Renal cortical epithelial cell (primary cell): ENCODE results near the gene RGS12. TPM values are rescaled to one million over a fixed set of nuclear protein-coding genes. Genes with fewer than 3 reads are reported as not detected.

Source experiments
- DNase-seq: peaks from one replicate; pipeline ENCODE4 v3.0.0-alpha.2; 2011; ENCODE audit warnings: low read depth
- total RNA-seq: library from RNA; depleted of rRNA; stranded (reverse); fragments of >200 nt; gene quantifications from 2 replicates; pipeline ENCODE4 v1.2.3, GENCODE V29; 2014

RGS12 gene
- total RNA-seq, 1 donor from 2014 or later = 27.4 TPM

GRCh38 chr4:3329887-3330286, 37.1 kb downstream of the RGS12 start:
- DNase-seq = no peak

DNA sequence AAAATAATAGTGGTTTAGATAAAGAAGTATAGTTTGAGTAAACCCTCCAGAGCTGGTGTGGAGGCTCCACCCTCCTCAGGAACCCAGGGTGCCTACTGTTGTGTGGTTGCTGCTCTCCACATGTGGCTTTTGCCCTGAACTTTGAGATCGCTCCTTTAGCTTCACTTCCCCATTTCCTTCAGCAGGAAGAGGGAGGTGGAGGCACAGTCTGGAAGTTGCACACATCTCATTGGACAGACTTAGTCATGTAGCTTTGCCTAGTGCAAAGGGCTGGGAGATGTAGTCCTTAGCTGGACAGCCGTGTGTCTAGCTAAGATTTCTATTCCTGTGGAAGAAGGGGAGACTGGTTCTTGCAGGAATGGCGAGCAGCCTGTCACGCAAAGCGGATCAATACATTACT, 37.9 kb downstream of the RGS12 start:
- no peak for DNase-seq

DNA sequence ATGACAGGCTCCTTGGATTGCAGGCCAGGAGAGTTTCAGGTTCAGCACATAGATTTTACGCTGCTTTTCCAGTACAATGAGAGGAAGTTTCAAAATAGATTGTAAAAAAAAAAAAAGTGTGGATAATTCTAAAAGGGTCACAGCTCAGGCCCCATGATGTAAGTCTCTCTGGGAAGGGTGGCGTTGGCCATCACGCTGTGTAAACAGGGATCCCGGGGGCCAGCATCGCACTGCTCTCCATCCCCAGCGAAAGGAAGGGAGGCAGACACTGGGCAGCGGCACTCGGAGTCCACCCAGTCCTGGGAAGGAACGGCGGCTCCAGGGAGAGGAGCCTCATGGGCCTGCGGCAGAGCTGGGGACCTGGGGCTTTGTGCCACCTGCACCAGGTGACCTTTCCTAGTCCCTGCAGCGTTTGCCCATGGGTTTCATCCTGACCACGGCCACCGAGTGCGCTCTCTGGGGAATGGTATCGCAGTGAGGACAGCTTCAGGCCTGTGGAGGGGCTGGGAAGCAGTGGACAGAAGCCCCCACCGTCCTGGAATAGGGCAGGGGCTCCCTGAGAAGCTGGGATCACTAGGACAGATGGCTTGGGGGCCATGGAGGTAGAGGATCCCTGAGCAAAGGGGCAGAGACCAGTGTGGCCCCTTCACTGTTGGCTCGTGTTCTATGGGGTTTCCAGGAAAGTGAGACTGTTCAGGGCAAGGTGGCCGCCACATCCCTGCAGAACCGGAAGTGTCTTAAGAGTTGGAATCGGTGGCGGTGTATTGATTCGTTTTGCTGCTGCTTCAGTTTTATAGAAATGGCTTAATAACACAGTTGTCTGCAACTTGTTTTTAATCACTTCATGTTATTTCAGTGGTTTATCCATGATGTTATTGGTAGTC, 38.9 kb downstream of the RGS12 start:
- DNase-seq = no peak

- DNase-seq = no peak
Measured at GRCh38 chr4:3332498-3332897, 39.7 kb downstream of the RGS12 start.

DNA sequence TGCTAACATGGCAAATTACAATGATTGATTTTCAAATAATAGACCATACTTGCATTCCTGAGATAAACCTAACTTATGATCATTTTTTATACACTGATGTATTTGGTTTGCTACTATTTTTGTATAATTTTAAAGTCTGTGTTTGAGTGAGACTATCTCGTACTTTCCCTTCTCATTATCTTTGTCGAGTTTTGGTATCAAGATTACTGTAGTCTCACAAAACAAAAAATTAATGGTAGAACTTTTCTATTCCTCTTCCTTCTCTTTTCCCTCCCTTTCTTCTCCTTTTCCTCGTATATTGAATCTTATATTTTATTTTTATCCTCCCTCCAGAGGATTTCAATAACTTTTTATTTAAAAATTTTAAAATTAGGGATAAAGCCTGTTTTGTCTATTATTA, 41.5 kb downstream of the RGS12 start:
- no peak for DNase-seq

DNA sequence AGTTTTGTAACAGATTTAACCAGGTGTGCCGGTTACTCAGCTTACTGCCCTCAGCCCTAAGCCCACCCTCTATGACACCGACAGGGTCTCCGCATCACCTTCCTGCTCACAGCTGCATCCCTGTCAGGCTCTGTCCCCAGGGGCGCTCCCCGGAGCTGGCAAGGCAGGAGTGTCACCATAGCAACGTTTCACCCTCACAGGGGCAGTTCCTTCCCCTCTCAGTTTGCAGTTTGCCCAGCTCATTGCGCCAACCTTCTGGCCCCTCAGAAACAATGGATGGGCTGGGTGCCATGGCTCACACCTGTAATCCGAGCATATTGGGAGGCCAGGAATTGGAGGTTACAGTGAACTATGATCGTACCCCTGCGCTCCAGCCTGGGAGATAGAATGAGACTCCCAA, 42.6 kb downstream of the RGS12 start:
- DNase-seq = no peak

DNA sequence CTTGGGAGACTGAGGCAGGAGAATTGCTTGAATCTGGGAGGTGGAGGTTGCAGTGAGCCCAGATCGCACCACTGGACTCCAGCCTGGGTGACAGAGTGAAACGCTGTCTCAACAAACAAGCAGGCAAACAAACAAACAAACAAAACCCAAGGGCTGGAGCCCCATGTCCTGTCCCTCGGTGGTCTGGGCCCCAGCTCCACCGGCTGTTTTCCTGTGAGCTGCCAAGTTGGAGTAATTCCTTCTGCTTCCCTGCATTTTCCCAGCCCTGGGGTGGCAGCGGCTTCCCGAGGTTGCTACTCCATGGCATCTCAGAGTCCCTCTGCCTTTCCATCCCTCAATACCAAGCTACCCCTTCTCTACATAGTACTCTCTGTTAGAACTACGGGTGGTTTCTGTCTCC, 43.2 kb downstream of the RGS12 start:
- DNase-seq = no peak

DNA sequence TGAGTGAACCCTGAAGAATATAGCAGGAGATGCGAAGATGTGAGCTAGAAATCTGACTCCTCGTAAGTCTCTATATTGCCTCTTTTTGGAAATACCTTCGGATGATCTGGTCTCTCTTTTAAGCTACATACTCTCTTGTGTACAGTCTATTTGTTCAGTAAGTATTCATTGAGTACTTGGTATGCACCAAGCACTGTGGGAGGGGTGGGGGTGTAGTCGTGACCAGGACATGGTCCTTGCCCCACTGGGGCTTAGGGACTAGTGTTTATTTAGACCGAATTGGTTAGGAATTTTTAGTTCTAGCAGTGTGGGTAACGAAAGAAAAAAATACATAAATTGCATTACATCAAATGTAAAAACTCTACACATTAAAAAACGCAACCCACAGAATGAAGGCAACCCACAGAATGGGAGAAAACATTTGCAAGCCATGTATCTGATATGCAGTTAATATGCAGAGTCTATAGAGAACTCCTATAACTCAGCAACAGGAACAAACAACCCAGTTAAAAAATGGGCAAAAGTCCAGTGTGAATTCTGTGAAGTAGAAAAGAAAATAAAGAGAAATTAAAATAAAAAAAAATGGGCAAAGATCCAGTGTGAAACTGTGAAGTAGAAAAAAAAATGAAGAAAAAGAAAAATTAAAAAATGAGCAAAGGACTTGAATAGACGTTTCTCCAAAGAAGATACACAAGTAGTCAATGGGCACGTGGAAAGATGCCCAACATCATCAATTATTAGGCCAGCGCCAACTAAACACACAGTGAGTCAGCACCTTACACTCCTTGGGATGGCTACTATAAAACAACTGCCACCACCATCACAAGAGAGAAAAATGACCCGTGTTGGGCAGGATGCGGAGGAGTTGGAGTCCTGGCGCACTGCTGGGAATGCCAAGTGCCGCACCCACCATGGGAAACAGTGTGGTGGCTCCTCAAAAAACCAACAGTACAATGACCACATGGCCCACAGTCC, 43.8 kb downstream of the RGS12 start:
- DNase-seq = no peak

DNA sequence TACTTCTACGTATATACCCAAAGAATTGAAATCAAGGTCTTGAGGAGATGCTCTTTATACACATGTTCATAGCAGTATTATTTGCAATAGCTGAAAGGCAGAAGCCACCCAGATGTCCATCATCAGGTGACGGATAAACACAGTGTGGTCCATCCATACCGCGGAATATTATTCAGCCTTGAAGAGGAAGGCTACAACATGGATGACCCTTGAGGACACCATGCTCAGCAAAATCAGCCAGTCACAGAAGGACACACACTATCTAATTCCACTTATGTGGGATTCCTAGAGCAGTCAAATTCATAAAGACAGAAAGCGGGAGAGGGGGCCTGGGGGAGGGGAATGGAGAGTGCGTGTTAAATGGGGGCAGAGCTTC, 44.5 kb downstream of the RGS12 start:
- DNase-seq = no peak

DNA sequence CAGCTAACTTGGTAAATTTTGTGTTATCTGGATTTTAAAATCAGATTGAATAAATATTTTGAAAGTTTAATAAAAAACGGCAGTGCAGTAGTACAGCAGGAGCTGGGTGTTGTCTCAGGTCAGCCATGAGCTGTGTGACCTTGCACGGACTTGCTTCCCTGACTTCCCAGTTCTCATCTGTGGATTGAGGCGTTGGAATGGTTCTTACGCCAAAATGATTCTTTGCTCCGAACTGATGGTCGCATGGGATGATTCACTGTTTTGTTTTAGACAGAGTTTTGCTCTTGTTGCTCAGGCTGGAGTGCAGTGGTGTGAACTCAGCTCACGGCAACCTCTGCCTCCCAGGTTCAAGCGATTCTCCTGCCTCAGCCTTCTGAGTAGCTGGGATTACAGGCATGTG, 45.0 kb downstream of the RGS12 start:
- DNase-seq = no peak

GRCh38 chr4:3338321-3338838, 45.6 kb downstream of the RGS12 start:
- no peak for DNase-seq

GRCh38 chr4:3338976-3339531, 46.2 kb downstream of the RGS12 start:
- no peak for DNase-seq

- no peak for DNase-seq
Measured at GRCh38 chr4:3339577-3339976, 46.8 kb downstream of the RGS12 start.

DNA sequence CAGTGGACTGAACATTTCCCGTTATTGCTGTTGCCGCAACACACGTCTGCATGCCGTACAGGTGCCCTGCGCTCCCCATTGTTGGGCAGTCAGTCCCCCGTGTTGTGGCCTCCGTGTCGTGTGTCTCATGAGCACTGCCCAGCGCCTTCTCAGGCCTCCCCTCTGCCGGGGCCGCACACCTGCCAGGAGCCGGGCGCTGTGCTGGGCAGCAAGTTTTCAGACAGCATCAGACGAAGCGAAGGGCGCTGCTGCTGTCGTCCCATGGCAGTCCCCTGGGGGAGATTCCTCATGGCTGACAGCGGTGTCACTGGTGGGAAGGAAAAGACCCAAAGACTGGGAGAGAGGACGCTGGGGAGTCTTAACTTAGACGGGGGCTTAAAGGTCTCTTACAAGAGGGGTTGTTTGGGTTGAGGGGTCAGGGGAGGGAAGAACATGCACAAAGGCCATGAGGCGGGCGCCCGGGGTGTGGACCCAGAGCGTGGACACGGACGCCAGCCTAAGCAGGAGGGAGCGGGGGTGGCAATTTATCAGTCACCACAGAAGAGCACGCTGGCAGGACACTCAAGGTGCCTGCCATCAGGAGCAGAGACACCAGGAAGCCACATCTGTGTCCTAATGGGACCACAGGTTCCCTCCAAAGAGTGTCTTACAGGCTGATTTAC, 47.3 kb downstream of the RGS12 start:
- no peak for DNase-seq

- DNase-seq = no peak
Measured at GRCh38 chr4:3340700-3341083, 47.9 kb downstream of the RGS12 start.

DNA sequence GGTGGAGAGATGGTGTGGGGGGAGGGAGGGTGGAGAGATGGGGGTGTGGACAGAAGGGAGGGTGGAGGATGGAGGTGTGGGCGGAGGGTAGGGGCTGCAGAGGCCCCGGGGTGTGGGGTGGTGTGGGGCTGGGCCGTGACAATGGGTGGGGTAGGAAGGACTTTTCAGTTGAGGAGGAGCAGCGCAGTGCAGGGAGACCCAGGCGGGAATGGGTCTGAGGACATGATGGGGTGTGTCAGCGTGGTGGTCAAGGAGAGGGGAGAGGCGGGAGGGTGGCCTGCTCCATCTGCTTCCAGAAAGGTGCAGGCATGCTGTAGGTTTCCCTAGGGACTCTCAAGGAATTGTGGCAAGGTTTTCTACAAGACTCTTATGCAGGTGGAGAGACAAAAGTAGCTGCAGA, 48.9 kb downstream of the RGS12 start:
- no peak for DNase-seq

GRCh38 chr4:3342182-3342854, 49.5 kb downstream of the RGS12 start:
- no peak for DNase-seq
